CD4-positive, alpha-beta T cell treated with Interleukin-12 subunit alpha and Interleukin-12 subunit beta, for 1 hour (primary cell): ENCODE measurements around the gene ZBTB26.

Experiments used
- DNase-seq: peaks from one replicate; pipeline ENCODE4 v3.0.0-alpha.2; 2020

The ZBTB26 gene, protein sequence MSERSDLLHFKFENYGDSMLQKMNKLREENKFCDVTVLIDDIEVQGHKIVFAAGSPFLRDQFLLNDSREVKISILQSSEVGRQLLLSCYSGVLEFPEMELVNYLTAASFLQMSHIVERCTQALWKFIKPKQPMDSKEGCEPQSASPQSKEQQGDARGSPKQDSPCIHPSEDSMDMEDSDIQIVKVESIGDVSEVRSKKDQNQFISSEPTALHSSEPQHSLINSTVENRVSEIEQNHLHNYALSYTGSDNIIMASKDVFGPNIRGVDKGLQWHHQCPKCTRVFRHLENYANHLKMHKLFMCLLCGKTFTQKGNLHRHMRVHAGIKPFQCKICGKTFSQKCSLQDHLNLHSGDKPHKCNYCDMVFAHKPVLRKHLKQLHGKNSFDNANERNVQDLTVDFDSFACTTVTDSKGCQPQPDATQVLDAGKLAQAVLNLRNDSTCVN

DNA sequence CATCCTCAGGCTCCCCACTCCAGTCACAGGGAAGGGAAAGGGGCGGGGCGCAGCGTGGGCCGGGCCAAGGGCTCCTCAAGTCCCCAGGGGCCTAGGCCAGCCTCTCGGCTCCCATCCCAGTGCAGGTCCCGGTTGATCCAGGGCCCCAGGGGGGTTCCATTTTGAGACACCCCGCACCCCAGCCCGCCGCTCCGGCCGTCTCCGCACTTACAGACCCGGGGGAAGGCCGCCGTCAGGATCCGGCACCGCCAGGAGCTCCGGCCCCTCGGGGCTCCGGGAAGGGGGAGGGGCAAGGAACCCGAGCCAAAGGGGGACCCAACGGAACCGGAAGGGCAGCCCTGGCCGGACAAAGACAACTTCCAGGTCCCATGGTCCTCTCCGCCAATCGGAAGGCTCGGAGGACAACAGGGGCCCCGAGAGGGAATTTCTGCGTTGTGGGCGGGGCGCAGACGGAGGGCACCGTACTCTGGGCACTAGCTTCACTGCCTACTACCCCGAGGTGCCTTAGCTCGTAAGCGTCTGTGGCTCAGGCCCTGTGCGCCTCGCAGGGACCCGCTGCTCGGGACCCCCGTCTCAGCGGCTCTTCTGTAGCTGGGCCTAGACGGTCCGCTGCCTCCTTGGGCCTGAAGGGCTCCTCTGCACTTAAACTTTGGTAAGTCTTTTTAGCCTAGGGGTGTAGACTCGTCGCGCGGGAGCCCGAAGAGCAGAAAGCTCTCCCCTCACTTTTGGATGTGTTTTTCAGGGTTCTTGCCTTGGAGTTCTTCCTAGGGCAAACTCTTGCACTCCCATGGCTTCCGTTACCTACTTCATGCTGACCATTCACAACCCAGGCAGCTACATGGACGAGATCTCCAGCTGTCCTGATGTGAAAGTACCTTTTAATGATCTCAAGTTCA is at the start of gene ZBTB26:
TSS of gene ZBTB26 (minus strand) at position 287 of the 896 bp plus-strand sequence. CDS start 11,578 bp downstream, outside the sequence.
- DNase-seq: peak; percentile 93

DNA sequence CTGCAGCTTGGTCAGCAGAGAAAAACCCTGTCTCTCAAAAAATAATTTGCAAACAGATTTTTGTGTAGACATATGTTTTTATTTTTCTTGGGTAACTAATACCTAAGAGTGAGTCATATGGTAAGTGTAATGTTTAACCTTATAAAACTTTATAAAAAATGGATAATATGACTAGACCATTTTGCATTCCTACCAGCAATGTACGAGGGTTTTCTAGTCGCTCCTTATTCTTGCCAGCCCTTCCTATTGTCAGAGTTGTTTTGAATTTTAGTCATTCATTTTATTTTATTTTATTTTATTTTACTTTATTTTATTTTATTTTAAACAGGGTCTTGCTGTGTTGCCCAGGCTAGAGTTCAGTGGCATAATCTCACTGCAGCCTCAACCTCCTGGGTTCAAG is 47.3 kb upstream of the ZBTB26 start:
- no peak for DNase-seq

DNA sequence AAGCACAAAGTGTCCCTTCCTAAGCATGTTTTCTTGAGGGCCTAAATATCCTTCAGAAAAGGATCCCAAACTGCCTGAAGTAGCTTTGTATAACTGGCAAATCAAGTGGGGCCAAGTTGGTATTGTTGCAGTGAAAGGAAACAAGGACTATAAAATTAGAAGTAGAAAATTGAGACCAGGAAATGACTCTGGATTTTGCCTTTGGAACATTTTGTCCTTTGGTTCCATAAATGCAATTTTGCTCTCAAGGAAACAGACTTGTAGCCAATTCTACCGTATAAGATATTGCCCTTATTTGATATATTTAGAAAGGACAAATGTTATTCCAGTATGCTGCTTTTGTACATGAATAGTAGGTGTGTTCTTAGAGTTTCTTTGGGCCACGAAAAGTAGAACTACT is 43.9 kb upstream of the ZBTB26 start:
- no peak for DNase-seq

DNA sequence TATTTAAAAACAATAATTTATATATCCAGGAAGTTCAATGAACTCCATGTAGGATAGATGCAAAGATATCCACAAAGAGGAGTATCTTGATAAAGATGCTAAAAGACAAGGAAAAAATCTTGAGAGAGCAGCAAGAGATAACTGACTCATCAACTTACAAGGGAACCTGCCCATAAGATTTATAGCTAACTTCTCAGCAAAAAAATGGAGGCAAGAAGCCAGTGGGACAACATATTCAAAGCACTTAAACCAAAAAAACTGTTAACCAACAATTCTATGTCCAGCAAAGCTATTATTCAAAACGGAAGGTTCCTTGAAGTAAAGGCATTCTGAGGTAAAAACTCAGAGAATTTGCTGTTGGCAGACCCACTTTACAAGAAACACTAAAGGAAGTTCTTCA is 29.8 kb upstream of the ZBTB26 start:
- no peak for DNase-seq

DNA sequence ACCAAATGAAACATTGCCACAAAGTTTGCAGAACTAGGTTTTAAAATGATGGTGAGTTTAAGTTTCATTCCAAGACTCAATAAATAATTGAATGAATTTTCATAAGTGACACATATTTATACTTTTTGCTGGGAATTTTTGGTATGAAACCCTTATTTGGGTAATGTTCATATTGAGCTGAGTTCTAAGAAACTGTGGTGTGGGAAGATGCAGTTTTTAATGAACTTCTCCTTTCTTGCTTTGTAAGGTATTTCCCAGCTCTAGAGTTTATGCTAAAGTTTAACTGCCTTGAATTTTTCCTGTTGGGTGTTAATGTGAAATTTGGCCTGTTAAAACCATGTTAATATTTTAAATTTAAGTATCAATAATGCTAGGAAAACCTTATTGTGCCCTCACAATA is 24.6 kb upstream of the ZBTB26 start:
- DNase-seq: no peak

DNA sequence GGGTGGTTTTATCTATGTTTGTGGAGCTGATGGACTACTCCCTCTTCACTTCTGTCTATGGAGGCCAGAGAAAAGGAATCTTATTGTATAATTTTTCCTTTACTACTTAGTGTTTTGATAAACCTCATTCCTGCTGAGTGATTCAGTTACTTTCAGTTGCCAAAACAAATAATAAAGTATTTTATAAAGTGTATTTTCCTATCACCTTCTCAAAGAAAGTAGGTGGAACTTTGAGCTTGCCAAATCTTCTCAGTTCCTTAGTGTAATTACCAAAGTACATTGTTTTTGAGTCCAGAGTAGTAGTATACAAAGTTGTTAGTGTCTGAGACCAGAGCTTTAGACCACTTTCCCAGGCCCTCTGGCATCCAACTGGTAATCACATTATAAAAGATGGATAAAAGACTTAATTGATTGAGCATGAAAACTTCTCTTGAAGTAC is 23.0 kb upstream of the ZBTB26 start:
- DNase-seq: no peak

DNA sequence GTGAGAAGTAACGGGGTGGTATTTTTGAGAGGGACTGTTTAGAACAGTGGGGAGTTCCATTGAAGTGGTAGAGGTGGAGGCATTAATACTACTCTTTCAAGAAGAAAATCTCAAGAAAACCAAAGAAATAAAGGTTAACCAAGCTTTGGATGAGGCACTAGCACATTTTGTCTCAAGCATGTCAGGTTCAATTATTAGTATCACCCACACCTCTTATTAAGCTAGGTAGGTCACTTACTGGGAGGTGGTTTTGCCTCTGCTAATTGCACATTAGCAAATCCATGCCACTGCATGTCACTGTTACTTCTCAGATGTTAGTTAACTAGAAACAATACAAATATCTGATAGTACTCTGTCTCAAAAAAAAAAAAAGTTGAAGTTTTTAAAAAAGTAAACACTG is 19.7 kb upstream of the ZBTB26 start:
- no peak for DNase-seq

DNA sequence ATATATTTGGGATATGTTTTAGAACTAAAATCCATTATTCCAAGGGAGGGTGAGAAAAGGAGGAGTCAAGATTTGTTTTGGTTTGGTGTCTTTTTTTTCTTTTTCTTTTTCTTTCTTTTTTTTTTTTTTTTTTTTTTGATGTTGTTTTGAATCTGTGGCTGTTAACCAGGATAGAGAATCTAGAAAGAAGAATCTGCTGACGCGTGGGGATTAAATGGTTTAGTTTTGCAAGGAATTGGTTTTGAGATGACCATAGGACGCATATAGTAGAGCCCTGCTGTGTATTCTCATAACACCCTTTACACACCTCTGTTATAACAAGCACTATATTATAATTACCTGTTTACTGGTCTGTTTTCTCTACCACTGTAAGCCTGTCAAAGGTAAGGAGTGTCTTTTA is 19.0 kb upstream of the ZBTB26 start:
- DNase-seq: no peak

DNA sequence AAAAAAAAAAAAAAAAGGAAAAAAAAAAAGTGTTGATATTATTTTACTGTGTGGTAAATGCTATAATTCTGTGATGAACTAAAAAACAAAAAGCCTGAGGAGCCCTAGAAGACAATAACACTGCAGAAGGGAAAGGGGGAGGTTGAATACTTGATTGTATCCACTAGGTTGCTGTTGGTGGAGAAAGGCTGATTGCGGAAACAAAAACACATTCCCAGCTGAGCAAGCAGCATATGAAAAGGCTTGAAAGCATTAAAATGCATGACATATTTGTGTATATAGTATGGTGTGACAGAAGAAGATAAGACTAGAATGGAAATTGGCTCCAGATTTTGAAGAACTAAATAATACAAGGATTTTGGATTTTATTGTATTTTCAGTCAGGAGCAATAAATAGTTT is 18.4 kb upstream of the ZBTB26 start:
- DNase-seq: no peak

DNA sequence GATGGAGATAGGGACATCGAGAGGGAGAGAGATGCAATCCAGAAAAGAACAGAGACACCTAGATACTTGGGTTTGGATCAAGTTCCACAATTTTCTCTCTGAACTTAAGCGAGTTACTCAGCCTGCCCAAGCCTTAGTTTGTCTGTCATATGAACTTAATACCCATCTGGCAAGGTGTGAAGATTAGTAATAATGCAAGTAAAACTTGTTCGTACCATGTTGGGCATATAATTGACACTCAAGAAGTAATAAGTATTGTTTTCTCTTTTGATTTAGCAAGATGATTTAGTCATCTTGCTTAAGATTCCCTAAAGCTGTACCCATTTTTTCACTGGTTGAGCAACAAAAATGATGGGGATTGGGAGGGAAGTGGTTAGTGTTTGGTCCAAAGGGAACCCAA is 17.0 kb upstream of the ZBTB26 start:
- no peak for DNase-seq

DNA sequence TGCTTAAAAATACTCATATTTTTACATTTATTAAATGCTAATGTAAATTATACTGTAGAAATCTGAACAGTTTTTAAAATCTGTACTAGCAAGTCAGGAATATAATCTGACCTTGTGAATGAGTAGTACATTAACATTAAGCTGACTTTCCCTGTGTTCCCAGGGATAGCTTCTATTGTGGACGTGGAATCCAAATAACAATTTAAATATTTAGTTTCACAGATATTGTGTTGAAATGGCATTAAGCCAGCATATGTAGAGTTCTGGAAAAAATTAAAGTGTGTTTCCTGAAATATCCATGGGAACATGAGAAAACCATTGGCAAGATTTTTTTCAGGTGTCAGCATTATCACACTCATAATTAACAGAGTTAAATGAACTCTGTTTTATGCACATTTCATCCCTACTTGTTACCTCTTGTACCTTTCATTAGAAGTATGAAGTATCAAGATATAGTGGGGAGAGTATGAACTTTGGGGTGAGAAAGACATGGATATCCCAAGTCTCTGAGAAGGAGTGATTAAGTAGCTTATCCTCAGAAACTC is 15.2 kb upstream of the ZBTB26 start:
- no peak for DNase-seq

DNA sequence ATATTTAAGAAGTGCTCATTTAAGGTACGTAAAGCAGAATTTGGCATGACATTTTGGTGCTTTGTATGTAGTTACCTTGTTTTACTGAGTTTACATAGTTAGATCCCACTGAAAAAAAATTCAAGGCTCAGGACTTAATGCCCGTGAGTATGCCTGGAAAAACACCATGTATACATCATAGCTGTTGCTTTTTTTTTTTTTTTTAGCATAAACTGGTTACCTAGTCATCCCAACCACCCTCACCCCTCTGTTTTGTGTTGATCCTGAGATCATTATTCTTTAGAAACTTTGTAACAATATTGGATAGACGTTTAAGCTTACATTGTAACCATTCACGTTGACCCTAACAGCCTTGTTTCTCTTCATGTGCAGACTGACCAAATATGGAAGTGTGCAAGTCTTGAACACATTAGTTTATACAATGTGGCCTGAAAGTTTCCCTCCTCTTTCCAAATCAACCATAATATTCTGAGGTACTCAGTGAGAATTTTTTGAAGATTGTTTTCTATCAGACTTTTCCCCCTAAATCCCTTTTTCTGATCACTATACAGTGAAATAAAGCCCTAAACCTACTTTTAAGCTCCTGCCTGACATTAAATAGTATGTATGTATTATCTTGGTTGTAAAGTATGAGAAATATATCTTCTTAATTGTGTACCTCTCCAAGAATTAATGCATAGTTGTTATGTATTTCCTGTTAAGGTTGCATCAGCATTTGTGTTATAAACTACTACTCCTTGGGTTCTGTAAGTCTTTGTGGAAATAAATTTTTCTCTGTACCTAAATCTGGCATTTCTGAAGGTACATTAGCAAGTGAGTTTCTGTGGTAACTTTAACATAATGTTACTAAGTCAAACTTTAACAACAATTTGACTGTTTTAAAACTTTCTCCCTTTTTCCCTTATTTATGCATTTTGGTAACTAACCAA is 13.9 kb upstream of the ZBTB26 start:
- no peak for DNase-seq

DNA sequence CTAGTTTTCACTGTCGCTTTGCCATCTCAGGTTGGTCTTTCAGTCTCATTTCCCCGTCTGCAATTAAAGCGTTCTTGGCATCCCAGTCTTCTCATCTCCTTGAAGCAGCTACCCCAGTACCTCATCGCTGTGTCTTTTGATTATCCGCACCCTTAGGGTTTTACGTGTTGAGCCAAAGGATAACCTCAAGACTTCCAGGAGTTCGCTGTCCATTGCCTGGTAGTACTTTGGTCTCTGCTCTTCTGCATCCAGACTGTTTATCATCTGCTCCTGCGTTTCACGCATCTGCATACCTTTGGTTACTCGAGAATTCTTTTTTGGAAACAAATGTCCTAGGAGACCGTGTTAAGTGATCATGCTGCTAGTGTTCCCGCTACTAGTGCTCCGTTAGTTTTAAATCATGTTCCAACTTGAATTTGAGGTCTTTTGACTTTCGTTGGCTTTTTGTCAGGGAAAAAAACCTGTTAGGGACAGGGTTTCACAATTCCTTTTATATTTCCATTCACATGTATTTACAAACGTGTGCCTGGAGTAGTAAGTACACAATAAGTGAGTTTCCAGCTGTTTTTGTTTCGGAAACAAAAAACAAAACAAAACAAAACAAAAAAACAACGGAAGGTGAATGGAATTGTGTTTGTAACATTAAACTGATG is 10.4 kb upstream of the ZBTB26 start:
- DNase-seq: peak; percentile 6

DNA sequence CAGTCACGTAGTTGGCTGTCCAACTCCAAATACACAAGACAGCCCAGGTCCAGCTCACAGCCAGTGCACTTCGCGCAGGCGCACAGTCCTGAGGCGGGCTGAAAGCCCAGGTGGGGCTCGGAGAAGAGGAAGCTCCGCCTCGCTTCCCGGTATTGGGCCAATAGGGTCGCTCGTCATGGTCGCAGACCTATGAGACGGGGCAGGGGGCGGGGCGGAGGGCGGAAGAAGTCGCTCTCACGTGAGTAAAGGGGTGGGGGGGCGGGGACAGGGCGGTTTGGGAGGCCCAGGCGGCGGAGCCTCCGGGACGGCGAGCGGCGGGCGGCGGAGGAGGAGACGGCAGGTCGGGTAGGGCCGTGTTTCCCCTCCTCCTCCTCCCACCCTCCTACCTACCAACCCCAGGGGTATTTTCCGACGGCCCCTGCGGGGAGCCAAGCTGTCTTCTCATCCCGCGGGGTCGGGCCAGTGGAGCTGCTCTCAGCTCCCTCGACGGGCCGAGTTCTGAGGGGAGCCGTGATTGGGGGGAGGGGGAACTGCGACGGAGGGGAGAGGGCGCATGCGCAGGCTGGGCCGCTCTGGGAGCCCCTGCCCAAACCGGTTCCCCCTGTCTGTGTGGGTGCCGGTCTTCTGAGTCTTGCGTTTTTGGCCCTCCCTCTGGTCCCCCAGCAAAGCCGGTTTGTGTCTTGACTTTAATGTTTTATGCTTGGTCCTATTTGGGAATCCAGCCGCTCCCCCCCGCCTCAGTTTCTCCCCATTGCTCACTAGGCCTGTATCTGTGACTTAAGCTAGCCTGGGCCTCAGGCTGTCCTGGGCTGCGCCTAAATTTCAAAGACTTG is 9.7 kb upstream of the ZBTB26 start, which contains the start of gene RABGAP1:
TSS of gene RABGAP1 (plus strand) at position 272 of the 833 bp plus-strand sequence. CDS start 16,040 bp downstream, outside the sequence.
- DNase-seq: peak; percentile 98

DNA sequence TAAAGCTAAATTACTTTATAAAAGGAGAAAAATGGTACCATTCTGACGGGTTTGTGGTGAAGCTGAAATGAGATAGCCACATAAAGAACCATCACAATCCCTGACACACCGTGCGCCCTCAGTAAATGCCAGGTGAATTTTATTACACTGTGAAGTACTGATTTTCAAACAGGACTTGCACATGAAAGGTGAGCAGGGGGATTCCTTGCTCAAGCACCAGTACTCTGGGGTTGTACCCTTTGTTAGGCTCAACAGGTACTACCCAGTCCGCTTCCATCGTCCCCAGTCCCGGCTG is 9.1 kb upstream of the ZBTB26 start:
- no peak for DNase-seq

DNA sequence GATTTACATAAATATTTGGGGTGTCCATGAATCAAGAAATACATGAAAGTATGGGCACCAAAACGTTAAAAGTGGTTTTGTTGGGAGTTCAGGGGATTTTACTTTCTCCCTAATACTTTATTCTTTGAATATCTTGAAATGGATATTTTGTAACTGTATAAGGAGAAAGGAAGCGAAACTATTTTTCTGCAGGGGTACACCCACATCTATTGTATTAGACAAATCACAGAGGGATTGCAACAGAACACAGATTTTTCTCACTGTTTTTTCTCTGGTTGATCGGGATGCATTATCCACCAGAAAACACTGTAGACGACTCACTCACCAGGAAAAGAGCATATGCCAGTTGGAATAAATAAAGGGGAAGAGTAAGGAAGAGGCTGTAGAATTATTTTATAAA is 8.3 kb upstream of the ZBTB26 start:
- no peak for DNase-seq

DNA sequence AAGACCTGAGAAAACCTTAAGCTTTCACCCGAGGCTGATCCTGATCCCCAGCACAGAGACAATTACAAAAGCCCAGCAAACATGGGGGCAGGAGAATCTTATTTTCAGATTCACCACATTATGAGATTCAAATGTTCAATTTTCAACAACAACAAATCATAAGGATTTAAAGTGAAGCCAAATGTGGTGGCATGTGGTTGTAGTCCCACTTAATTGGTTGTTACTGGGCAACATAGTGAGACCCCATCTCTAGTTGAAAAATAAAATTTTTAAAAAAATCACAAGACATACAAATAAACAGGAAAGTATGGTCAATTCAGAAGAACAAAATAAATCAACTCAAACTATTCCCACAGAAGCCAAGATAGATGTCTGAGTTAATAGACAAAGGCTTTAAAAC is 5.6 kb upstream of the ZBTB26 start:
- DNase-seq: no peak

DNA sequence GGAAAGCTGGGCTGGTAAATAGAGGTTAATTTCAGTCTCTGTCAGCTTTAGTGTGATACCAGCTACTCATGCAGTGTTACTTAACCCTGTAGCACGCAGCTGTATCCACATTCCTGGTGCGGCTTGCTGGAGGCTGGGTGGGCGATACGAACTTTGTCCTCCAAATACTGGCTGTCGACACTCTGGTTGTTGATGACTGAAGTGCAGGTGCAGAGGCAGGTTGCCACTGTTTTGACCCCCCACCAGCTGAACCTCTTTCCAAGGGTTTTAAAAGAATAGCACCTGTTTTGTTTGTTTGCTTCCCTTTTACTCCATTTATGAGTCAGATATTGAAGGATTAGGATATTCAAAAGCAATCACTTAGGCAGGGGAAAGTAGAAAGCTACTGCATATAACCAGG is 5.2 kb upstream of the ZBTB26 start:
- DNase-seq: no peak

DNA sequence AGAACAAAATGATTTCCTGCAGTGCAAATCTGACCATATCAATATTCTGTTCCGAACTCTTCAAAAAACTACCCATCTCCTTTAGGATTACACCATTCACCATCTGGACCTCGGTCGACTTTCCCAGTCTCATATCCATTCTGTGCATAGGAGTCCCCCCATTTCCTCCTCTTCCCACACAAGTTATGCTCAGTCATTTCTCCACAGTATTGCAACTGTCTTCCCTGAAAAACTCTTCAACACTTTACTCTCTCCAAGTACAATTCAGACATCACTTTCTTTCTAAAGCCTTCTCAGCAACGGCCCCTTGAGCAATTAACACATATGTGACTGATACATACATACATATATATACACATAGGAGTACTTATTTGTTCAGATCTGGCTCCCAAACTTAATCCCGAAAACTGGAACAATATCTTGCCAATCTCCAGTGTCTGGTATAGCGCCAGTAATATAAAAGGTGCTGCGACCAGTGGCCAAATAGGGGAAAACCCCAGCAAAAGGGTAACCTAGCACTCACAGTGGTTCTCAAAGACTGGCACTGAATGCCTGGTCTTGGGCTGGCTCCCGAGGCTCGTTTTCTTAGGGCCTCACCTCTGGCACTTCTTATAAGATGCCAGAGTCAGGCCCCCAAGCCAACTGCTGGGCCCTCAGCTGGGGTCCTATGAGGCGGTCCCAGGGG is 629 bp downstream of the ZBTB26 start:
- DNase-seq: no peak

DNA sequence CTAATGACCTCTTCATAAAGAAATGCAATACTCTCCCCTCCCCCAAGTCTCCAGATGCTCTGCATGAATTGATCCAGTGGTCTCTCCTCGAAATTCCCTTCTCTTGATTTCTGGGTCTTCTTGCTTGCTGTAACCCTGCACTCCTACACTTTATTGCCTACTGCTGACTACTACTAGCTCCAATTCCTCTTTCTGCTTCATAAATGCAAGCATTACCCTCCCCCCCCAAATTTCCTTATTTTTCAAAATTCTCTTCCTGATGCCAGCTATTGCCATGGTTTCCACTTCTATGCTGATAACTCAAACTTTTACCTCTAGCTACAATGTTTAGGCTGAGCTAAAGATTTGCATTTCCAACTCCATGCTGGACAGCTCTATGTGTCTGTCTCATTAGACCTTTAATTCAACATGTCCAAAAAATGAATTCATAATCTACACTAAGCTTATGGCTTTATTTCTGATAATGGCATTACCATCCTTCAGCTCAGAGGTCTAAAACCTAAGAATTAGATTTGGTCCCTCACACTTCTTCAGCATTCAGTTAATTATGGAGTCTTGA is 1.4 kb downstream of the ZBTB26 start:
- DNase-seq: no peak
